HG03066 (cell line): ENCODE data around the gene P2RX6.
"Not testable (repeated sequence)": the region's sequence is repeated elsewhere in the genome, so short reads cannot be mapped to it uniquely, and the experiment has no call there.

Experiments used
- ATAC-seq: cut with Tn5 transposase; IDR thresholded peaks from one replicate; pipeline ENCODE4 v1.9.1; 2021; ENCODE audit warnings: low read depth; ENCODE audit not compliant: unreplicated experiment

The P2RX6 gene

GRCh38 chr22:21030621-21031544 is 15.9 kb downstream of the P2RX6 start:
- no peak for ATAC-seq

- ATAC-seq, result no peak
Measured at GRCh38 chr22:21031545-21032036, 16.6 kb downstream of the P2RX6 start.

- ATAC-seq, result no peak
Measured at GRCh38 chr22:21032037-21032867, 17.3 kb downstream of the P2RX6 start, which contains the start of gene SLC7A4. TSS of gene SLC7A4 (minus strand) at chr22:21032561. CDS start at chr22:21031812, 749 bp downstream.

- no peak for ATAC-seq
Measured at GRCh38 chr22:21032868-21033688, 18.1 kb downstream of the P2RX6 start.

- no peak for ATAC-seq
Measured at GRCh38 chr22:21033895-21034294, 18.9 kb downstream of the P2RX6 start.

GRCh38 chr22:21034989-21035388 is 20.0 kb downstream of the P2RX6 start:
- ATAC-seq, result no peak

- no peak for ATAC-seq
Measured at GRCh38 chr22:21038405-21038804, 23.4 kb downstream of the P2RX6 start.

- ATAC-seq, result not testable (repeated sequence)
Measured at GRCh38 chr22:21039158-21039557, 24.2 kb downstream of the P2RX6 start.

GRCh38 chr22:21041937-21042336 is 27.0 kb downstream of the P2RX6 start:
- ATAC-seq, result no peak

GRCh38 chr22:21042978-21043859 is 28.3 kb downstream of the P2RX6 start:
- no peak for ATAC-seq

- ATAC-seq, result no peak
Measured at GRCh38 chr22:21043860-21044535, 29.0 kb downstream of the P2RX6 start.

GRCh38 chr22:21044931-21045584 is 30.1 kb downstream of the P2RX6 start:
- no peak for ATAC-seq

- ATAC-seq, result no peak
Measured at GRCh38 chr22:21045585-21046294, 30.8 kb downstream of the P2RX6 start, which contains the start of gene LRRC74B. TSS of gene LRRC74B (plus strand) at chr22:21045946. CDS start at chr22:21045987, 41 bp downstream.

GRCh38 chr22:21047035-21047661 is 32.2 kb downstream of the P2RX6 start:
- ATAC-seq, result no peak

GRCh38 chr22:21047730-21048129 is 32.8 kb downstream of the P2RX6 start:
- no peak for ATAC-seq

GRCh38 chr22:21048448-21048847 is 33.5 kb downstream of the P2RX6 start:
- not testable (repeated sequence) for ATAC-seq

- ATAC-seq, result not testable (repeated sequence)
Measured at GRCh38 chr22:21048965-21049364, 34.0 kb downstream of the P2RX6 start.
